NCI-H510A (cell line): ENCODE data around the gene ABHD10.
"Not testable (repeated sequence)": the region's sequence is repeated elsewhere in the genome, so short reads cannot be mapped to it uniquely, and the experiment has no call there.

Experiments used
- DNase-seq: peaks from one replicate; lab custom pipeline; 2025; lab: John Stamatoyannopoulos, UW

Gene ABHD10

DNA sequence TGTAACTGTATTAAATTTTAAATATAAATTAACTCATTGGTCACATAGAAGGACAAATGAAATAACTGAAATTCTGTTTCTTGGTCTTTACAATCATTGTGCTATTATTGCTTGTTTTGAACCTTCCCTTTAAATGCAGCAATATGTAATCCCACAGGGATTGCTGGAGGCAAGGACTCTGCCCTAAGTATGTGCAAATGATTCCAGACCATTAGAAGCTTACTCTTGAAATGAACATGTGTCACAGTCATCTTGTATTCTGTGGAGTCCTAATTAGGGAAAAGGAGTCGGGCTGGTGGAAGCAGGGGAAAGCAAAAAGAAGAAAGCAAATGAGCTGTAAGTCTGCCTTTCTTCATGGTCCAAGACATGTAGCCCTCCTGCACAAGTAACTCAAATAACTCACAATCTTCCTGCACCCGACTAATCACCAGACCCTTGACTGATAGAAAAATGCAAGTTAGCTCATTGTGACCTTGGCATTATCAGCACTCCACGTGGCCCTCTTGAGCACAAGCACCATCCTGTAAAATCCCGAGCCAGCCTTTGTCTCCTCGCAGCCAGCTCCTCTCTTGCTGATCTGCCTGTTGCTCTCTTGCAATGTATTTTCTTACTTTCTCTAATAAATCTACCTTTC, 53.4 kb downstream of the ABHD10 start:
- no peak for DNase-seq

GRCh38 chr3:112034436-112034835, 55.6 kb downstream of the ABHD10 start, which contains the start of gene TMPRSS7:
TMPRSS7 (plus strand) TSS chr3:112034736; CDS start chr3:112034846, 110 bp downstream.
- DNase-seq, result no peak

GRCh38 chr3:112035241-112035640, 56.4 kb downstream of the ABHD10 start:
- DNase-seq, result no peak

GRCh38 chr3:112037194-112037593, 58.4 kb downstream of the ABHD10 start:
- not testable (repeated sequence) for DNase-seq

GRCh38 chr3:112038863-112039262, 60.0 kb downstream of the ABHD10 start:
- no peak for DNase-seq

- DNase-seq, result no peak
These were observed 62.5 kb downstream of the ABHD10 start for GRCh38 chr3:112041321-112041720.

DNA sequence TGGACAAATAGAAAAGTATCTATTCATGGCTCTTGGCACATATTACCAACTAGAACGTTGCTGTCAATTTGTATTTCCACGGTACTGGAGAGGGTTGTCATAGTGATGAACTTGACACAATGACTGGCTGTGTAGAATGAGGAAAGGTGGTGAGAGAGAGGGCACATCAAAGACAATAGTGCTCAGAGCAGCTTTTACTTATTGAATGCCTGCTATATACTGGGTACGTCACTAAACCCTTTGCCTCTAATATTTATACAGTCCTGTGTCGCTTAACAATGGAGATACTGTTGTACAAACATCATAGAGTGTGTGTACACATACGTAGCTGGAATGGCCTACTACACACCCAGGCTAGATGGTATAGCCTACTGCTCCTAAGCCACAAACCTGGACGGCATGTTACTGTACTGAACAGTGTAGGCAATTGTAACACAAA, 64.0 kb downstream of the ABHD10 start:
- DNase-seq, result peak; percentile 83
